ENCODE measurements around the gene GNB1L. TPM values are rescaled to one million over a fixed set of nuclear protein-coding genes. Genes with fewer than 3 reads are reported as not detected.

The GNB1L gene
- total and polyA plus RNA-seq, 4 donors, result 4.5 to 9.3 (median 6.7) TPM

DNA sequence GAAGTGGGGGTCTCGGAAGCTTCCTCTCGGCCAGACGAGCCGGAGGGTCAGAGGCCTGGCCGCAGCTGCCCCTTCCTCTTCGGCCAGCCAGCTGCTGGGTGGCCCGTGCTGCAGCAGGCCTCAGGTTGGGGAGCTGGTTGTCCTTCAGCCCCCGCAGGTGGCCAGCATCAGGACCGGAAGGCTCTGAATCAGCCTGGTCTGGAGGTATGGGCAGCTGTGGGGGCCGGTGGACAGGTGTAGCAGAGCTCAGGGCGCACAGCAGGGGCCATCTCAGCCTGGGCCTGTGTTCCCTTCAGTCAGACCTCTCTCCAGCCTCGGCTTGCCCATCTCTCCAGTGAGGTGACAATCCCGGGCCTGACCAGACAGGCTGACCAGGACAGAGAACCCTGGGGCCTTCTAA is 107.9 kb downstream of the GNB1L start:
- 91 to 93% methylated on average over 11 to 13 of the region's 13 CpGs for WGBS, 2 donors
- no peak for TF ChIP-seq CTCF (IDR thresholded peaks at IDR 0.05; ENCODE audit: control extremely low read depth, extremely low read depth)
- Histone ChIP-seq H3K4me1 (ENCODE audit: control insufficient read depth in 5 of 5, insufficient read depth in 5 of 5, low read length in 5 of 5) (peaks cover 0 to 23% (median 0%) of the 10 kb centered on the region in 5 donors), H3K27ac (ENCODE audit: low read depth in 1 of 2, low read length in 1 of 2) (no peak overlapping the region), H3K4me3 (no peak overlapping the region), H3K27me3 (ENCODE audit: control insufficient read depth in 3 of 3, insufficient read depth in 3 of 3, low read length in 2 of 3) (no peaks in the 10 kb centered on the region), H3K9me3 (ENCODE audit: control insufficient read depth in 4 of 4, insufficient read depth in 3 of 4, low read length in 3 of 4) (no peaks in the 10 kb centered on the region), H3K36me3 (ENCODE audit: control insufficient read depth in 4 of 4, insufficient read depth in 4 of 4, low read length in 4 of 4) (no peaks in the 10 kb centered on the region), H3K9ac (ENCODE audit: insufficient read depth in 1 of 2, low read length in 2 of 2) (no peak overlapping the region)
- DNase-seq (no peak), ATAC-seq (ENCODE audit: insufficient read depth, low FRiP score) (no peak)

- Histone ChIP-seq H3K4me1 (ENCODE audit: control insufficient read depth in 5 of 5, insufficient read depth in 5 of 5, low read length in 5 of 5) (peaks cover 0 to 21% (median 0%) of the 10 kb centered on the region in 5 donors), H3K27me3 (ENCODE audit: control insufficient read depth in 3 of 3, insufficient read depth in 3 of 3, low read length in 2 of 3) (no peaks in the 10 kb centered on the region), H3K27ac (ENCODE audit: low read depth in 1 of 2, low read length in 1 of 2) (no peak overlapping the region), H3K9me3 (ENCODE audit: control insufficient read depth in 4 of 4, insufficient read depth in 3 of 4, low read length in 3 of 4) (no peaks in the 10 kb centered on the region), H3K9ac (ENCODE audit: insufficient read depth in 1 of 2, low read length in 2 of 2) (no peak overlapping the region), H3K36me3 (ENCODE audit: control insufficient read depth in 4 of 4, insufficient read depth in 4 of 4, low read length in 4 of 4) (no peaks in the 10 kb centered on the region), H3K4me3 (no peak overlapping the region)
- ATAC-seq (ENCODE audit: insufficient read depth, low FRiP score) (no peak), DNase-seq (peak in 1 of 3 donors; percentile 37)
- 71 to 83% methylated on average over 22 to 24 of the region's 24 CpGs for WGBS, 2 donors
- TF ChIP-seq CTCF (IDR thresholded peaks at IDR 0.05; ENCODE audit: control extremely low read depth, extremely low read depth), result no peak
Measured at GRCh38 chr22:19745155-19746101, 109.2 kb downstream of the GNB1L start.

GRCh38 chr22:19744350-19745006 is 110.2 kb downstream of the GNB1L start:
- no peak for TF ChIP-seq CTCF (IDR thresholded peaks at IDR 0.05; ENCODE audit: control extremely low read depth, extremely low read depth)
- Histone ChIP-seq H3K4me1 (ENCODE audit: control insufficient read depth in 5 of 5, insufficient read depth in 5 of 5, low read length in 5 of 5) (peaks cover 0 to 21% (median 0%) of the 10 kb centered on the region in 5 donors), H3K27me3 (ENCODE audit: control insufficient read depth in 3 of 3, insufficient read depth in 3 of 3, low read length in 2 of 3) (no peaks in the 10 kb centered on the region), H3K27ac (ENCODE audit: low read depth in 1 of 2, low read length in 1 of 2) (no peak overlapping the region), H3K36me3 (ENCODE audit: control insufficient read depth in 4 of 4, insufficient read depth in 4 of 4, low read length in 4 of 4) (no peaks in the 10 kb centered on the region), H3K9me3 (ENCODE audit: control insufficient read depth in 4 of 4, insufficient read depth in 3 of 4, low read length in 3 of 4) (no peaks in the 10 kb centered on the region), H3K9ac (ENCODE audit: insufficient read depth in 1 of 2, low read length in 2 of 2) (no peak overlapping the region), H3K4me3 (no peak overlapping the region)
- DNase-seq, result no peak
- 87 to 91% methylated on average over 13 of the region's 13 CpGs for WGBS, 2 donors
- no peak for ATAC-seq (ENCODE audit: insufficient read depth, low FRiP score)
